CD4-positive, alpha-beta T cell treated with Interleukin-17A for 1 hour (primary cell): ENCODE data around the gene SNRNP27.

Source experiments
- DNase-seq: peaks from one replicate; pipeline ENCODE4 v3.0.0-alpha.2; 2020

Gene SNRNP27

DNA sequence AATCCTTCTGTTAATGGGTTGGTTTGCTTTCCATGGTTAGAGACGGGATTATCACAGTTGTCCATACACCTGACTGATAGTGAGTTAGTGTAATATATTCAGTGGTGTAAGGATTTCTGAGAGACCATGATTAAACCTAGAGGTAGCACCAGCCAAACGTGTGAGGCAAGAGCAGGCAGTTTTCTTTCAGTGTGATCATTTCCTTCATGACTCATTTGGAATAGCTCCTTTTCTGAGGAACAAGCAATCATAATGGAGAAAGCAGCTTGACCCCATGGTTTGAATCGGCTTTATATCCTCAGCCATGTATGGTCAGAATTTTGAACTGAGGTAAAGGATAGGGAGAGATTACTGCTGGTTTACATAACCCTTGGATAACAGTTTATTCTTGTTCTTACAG is 24.1 kb downstream of the SNRNP27 start:
- DNase-seq, result no peak

GRCh38 chr2:69918401-69918800 is 24.6 kb downstream of the SNRNP27 start:
- no peak for DNase-seq

DNA sequence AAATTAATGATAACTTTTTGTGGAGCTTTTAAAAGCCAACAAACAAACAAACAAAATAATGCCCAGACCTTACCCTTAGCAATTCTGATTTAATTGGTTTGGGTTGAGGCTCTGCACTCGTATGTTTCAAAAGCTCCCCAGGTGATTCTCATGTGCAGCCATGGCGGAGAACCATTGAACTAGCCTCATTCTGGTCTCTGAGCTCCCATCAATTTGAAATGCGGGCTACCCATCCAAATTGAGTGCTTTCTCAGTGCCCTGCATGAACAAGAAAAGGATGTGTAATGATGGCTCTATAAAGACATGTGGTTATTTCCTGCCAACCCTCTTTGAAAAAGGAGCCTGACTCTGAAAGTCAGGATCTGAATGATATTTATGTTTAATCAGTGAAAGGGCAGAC is 29.4 kb downstream of the SNRNP27 start:
- no peak for DNase-seq

- no peak for DNase-seq
Observed at GRCh38 chr2:69926849-69927515, 33.2 kb downstream of the SNRNP27 start.

- no peak for DNase-seq
Observed at GRCh38 chr2:69931832-69932595, 38.3 kb downstream of the SNRNP27 start.

DNA sequence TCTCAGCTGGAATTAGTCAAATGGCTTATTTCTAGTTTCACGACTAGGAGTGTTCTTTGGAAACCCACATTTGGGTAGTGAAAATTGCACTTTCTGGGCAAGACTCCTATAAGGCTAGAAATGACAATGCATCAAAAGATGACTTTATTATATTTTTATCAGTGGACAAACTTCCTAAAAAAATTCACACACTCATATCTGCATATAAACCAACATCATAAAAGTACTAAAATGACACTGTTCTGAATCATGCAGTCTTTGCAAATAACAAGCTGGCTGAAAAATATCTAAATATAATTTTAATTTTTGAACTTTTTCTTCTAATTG is 38.8 kb downstream of the SNRNP27 start:
- DNase-seq, result no peak

DNA sequence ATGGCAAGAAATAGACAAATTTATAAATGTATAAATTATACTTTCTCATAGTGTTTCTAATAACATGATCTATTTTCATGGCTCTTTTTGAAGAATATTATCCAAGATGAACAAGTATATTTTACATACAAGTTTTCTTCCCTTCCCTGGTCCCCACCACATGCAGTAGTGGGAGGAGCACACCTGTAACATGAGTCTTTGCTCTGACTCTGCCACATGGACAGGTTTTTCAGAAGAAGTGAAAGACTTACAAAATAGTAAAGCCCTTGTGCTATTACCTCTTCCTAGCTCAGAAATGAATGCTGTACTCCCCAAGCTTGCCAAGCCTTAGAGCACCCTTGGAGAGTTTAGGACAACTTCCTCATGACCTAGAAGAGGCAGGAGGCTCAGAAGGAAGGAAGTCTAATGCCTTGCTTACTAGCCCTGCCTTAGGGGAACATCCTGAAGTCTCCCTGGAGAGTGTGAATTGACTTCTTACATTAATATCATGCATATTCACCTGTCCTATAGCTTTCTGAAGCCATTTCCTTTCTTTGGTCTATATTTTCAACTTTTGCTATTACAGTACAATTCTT is 39.6 kb downstream of the SNRNP27 start:
- no peak for DNase-seq

- no peak for DNase-seq
Observed at GRCh38 chr2:69933839-69934613, 40.3 kb downstream of the SNRNP27 start.

DNA sequence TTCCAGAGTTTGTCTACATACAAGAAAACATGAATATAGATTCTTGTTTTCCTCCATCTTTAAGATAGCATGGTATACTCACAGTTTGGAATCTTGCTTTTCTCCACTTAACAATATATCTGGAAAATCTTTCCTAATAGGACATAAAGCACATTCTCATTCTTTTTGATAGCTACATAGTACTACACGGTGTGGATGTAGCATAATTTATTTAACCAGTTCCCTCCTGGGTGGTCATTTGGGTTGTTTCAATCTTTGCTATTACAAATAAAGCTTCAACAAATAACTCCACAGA is 40.8 kb downstream of the SNRNP27 start:
- DNase-seq, result no peak

GRCh38 chr2:69935011-69935410 is 41.3 kb downstream of the SNRNP27 start:
- no peak for DNase-seq

GRCh38 chr2:69936906-69937305 is 43.1 kb downstream of the SNRNP27 start:
- DNase-seq, result no peak

DNA sequence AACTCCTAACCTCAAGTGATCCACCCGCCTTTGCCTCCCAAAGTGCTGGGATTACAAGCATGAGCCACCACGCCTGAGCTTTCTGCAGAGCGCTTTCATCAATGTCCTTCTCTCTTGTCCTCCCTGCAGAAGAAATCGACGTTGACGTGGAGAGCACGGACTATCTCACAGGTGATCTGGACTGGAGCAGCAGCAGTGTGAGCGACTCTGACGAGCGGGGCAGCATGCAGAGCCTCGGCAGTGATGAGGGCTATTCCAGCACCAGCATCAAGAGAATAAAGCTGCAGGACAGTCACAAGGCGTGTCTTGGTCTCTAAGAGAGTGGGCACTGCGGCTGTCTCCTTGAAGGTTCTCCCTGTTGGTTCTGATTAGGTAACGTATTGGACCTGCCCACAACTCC is 44.2 kb downstream of the SNRNP27 start:
- no peak for DNase-seq

DNA sequence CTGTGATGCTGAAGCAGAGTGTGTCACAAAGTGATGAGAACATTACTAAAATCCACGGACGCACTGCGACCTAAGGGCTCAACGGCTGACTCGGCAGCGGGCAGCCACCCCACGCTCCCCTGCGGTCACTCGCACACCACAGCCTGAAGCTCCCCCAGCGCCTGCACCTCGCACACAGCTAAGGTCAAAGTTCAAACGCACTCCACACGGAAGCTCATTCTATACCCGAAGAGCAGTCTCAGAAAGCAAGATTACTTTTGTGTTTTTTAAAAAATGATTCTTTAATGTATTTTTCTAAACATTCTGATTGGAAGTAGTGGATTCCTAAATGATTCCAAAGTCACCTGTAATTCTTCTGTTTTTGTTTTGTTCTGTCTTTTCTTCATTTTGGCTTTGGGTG is 46.0 kb downstream of the SNRNP27 start:
- no peak for DNase-seq

DNA sequence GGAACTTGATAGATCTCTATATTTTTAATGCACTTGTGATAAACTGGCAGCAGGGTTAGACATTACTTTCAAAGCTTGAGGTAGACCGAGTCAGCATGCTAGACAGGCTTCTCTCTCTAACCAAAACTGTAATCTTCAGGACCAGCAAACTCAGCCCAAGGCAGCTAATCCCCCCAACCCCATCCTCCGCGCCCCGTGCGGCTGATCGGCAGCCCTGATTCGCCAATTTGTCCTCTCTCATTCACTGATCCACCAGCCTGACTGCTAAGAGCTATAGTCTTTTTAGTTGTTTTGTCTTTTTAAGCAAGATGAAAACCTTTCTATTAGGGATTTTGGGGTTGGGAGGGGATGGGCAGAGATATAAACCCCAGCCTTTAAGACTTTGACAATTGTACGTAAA is 46.9 kb downstream of the SNRNP27 start:
- no peak for DNase-seq

DNA sequence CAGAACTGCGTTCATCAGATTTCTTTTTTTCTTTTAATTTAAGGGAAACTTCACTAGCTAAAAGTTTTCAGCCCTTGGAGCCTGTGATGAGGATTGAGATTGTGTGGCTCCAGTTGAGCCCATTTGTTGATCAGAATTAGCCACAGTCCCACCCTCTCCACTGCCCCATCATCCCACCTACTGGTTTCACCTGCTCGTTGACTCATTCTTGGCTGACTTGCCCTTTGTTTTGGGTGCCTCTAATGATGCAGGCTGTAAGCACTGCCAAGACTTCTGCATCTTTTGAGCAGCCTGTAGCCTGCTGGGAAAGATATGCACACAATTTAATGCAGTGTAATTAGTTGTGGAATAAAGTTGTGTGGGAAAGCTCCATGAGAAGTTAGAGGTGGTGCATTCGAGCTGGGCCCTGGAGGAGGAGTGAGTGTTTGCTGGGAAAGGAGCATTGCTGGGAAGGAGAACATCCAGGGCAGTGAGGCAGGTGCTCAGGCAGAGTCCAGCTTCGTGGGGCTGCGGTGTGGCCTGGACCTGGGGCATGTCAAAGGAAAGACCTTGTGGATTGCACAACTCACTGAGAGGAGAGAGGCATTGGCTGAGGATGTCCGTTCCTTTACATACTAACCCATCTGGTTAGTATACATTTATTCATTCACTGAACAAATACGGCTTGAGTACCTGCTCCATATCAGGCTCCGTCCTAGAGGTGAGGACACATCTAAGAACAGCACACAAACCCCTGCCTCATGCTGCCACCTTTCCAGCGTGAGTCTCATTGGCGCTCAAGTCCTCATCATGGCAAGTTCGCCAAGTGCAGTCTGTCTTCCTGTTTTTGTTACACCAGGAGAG is 49.5 kb downstream of the SNRNP27 start:
- DNase-seq, result no peak

DNA sequence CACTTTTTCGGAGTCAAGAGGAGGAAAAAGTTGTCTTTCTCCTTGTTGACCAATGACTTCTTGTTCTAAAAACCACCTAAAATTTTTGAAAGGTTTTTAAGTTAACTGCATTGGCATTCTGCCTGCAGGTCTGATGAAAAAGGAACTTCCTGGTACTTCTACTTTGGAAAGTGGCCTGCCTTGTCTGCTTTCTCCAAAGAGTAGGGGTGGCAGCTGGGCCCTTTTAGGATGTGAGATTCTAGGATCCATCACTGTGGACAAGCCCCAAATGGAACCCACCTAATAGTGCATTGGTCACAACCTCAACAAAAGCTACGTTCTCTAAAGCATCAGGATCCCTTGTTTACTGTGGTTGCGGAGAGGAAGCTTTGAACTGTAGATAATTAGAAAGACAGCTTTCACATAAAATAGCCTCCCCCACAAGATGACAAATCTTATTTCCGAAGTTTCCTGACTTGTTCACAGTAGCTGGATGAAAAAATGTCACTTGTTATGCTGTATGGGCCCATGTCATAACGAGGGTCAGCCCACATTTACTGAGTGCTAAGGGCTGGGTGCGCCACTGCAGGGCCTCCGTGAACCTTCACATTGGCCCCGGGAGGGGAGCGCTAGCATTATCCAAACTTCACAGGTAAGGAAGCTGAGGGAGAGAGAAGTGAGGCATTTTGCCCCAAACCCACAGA is 50.2 kb downstream of the SNRNP27 start:
- DNase-seq, result no peak

DNA sequence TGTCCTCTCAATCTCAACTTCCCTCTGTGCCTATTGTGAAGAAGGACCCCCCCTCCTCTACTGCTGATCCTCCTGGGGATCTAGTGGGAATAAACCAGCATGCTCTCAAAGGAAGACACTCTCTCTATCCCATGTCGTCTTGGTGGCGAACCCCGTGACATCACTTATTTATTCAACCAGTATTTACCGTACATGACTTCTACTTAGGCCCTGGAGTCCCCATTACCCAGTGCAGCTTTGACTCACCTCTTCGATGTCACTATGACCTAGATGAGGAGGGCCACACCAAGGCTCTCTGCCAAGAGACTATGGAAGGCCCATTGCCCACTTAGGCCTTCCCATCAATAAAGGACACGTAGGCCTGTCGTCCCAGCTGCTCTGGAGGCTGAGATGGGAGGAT is 51.0 kb downstream of the SNRNP27 start:
- no peak for DNase-seq

DNA sequence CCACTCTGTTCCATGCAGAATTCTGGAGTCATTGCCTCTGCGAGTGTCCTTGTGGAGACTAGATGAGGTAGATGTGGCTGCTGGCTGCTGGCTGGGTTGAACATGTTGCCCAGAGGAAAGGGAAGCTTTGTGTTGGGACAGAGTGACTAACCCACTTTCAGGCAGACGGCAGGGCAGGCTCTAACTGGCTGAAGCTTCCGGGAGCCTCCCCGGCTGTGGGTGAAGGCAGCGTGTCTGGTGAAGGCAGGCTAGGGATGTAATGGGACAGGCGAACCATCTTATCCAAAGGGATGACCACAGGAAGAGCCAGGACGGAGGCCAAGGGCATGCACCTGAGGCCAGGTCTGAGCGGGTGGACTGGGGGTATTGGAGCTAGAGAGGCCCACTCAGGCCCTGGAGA is 51.7 kb downstream of the SNRNP27 start:
- no peak for DNase-seq

DNA sequence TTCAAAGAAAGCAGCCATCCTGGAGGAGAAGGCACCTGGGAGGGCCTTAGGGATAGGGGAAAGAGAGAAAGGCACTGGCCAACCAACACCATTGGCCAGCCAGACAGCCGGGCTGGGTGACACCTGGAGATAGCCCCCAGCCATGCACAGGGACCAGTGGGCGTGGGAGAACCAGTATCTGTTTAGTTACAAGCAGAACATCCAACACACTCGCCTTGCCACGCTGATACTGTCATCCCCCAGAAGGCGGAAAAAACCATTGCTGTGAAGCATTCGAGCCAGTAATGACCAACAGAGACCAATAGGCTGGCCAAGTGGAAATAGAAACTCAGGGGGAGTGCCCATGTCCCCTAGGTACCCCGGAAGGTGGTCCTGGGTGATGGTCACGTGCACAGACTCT is 52.2 kb downstream of the SNRNP27 start:
- no peak for DNase-seq

DNA sequence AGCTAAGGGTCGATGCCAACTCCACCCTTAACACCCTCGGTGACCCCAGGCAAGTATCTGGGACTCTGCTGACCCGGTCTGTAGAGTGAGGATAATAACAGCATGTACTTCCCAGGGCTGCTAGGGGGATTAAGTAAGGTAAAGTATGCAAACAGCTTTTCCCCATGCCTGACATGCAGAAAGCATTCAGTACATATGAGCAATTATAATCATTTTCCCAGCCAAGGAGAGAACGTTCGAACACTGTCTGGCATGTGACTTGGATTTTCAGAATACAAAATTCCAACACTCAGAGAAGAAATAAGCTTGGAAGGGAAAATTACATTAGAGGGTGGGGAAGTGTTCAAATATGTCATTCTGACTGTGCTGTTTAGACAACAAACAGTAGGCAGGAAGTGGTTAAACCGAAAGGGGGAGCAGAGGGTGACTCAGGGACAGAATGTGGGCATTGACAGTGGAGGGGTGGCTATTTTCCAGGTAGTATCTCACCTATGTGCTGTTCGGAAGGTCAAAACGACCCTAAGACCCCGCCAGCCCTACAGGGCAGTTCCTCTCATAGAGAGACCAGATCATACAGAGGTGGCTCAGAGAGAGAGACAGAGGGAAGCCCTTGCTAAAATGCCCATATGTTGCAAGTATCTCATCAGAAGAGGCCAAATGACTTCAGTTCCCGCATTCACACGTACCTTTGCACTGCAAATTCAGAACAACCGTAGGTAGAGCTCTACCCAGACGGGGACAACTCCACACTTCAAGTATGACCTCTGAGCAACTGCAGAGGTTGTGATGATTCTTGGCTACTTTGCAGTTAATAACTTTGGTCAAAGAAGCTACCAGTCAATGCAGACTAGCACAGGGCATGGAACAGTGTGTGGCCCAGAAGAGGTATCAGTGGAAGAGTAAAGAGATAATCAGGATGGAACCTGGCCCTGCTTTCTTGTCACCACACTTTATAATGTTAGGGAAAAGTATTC is 52.9 kb downstream of the SNRNP27 start:
- DNase-seq, result peak; percentile 76

GRCh38 chr2:69947325-69947931 is 53.7 kb downstream of the SNRNP27 start:
- peak; percentile 36 for DNase-seq
